ENCODE data around the gene CCDC85B.

Gene CCDC85B

GRCh38 chr11:65870706-65871681 is 19.5 kb upstream of the CCDC85B start:
- peaks cover 31% of the 10 kb centered on the region for H3K4me1 Mint-ChIP-seq (ENCODE audit: low read depth)

GRCh38 chr11:65871811-65872548 is 18.5 kb upstream of the CCDC85B start:
- Mint-ChIP-seq H3K36me3 (no peaks in the 10 kb centered on the region), H3K4me1 (ENCODE audit: low read depth) (peaks cover 41% of the 10 kb centered on the region), H3K4me3 (peak overlapping the region; percentile 35), H3K27me3 (no peaks in the 10 kb centered on the region), H3K9me3 (ENCODE audit: low read depth) (no peaks in the 10 kb centered on the region), H3K27ac (peak overlapping the region; percentile 46)

More at GRCh38 chr11:65870706-65871681, 19.5 kb upstream of the CCDC85B start:
- Mint-ChIP-seq H3K36me3 (no peaks in the 10 kb centered on the region), H3K27me3 (no peaks in the 10 kb centered on the region), H3K27ac (no peak overlapping the region), H3K9me3 (ENCODE audit: low read depth) (no peaks in the 10 kb centered on the region), H3K4me3 (peak overlapping the region; percentile 35)

- Mint-ChIP-seq H3K27ac (peak within 1 kb of the TSS; percentile 77), H3K9me3 (ENCODE audit: low read depth) (no peaks in the 10 kb centered on the region), H3K4me3 (peak within 1 kb of the TSS; percentile 90), H3K27me3 (no peaks in the 10 kb centered on the region), H3K36me3 (no peaks in the 10 kb centered on the region), H3K4me1 (ENCODE audit: low read depth) (peaks cover 40% of the 10 kb centered on the region)
Observed at GRCh38 chr11:65872586-65873317, 17.7 kb upstream of the CCDC85B start, which contains the start of gene EFEMP2. EFEMP2 (minus strand) TSS chr11:65872800; CDS start chr11:65872354, 446 bp downstream.

GRCh38 chr11:65873318-65874156 is 16.9 kb upstream of the CCDC85B start:
- H3K9me3 Mint-ChIP-seq (ENCODE audit: low read depth) = no peaks in the 10 kb centered on the region
- peaks cover 46% of the 10 kb centered on the region for H3K4me1 Mint-ChIP-seq (ENCODE audit: low read depth)
- H3K27ac Mint-ChIP-seq = peak overlapping the region; percentile 77
- peak overlapping the region; percentile 90 for H3K4me3 Mint-ChIP-seq
- H3K27me3 Mint-ChIP-seq = no peaks in the 10 kb centered on the region
- H3K36me3 Mint-ChIP-seq = no peaks in the 10 kb centered on the region

GRCh38 chr11:65879617-65880016 is 10.9 kb upstream of the CCDC85B start, which contains the start of gene CTSW:
CTSW (plus strand) TSS chr11:65879837; CDS start chr11:65879855, 18 bp downstream.
- H3K36me3 Mint-ChIP-seq = no peaks in the 10 kb centered on the region

GRCh38 chr11:65880027-65880426 is 10.4 kb upstream of the CCDC85B start:
- Mint-ChIP-seq H3K4me1 (ENCODE audit: low read depth) (peaks cover 58% of the 10 kb centered on the region), H3K27ac (peak overlapping the region; percentile 91), H3K36me3 (no peaks in the 10 kb centered on the region), H3K9me3 (ENCODE audit: low read depth) (no peaks in the 10 kb centered on the region), H3K27me3 (no peaks in the 10 kb centered on the region), H3K4me3 (peak overlapping the region; percentile 82)

More at GRCh38 chr11:65879617-65880016, 10.9 kb upstream of the CCDC85B start, which contains the start of gene CTSW:
- no peaks in the 10 kb centered on the region for H3K27me3 Mint-ChIP-seq
- peak within 1 kb of the TSS; percentile 91 for H3K27ac Mint-ChIP-seq
- H3K9me3 Mint-ChIP-seq (ENCODE audit: low read depth) = no peaks in the 10 kb centered on the region
- peak within 1 kb of the TSS; percentile 82 for H3K4me3 Mint-ChIP-seq
- H3K4me1 Mint-ChIP-seq (ENCODE audit: low read depth) = peaks cover 56% of the 10 kb centered on the region

GRCh38 chr11:65880844-65881421 is 9.5 kb upstream of the CCDC85B start:
- H3K4me3 Mint-ChIP-seq = peak overlapping the region; percentile 82
- peak overlapping the region; percentile 91 for H3K27ac Mint-ChIP-seq
- no peaks in the 10 kb centered on the region for H3K36me3 Mint-ChIP-seq
- peaks cover 60% of the 10 kb centered on the region for H3K4me1 Mint-ChIP-seq (ENCODE audit: low read depth)
- H3K9me3 Mint-ChIP-seq (ENCODE audit: low read depth) = no peaks in the 10 kb centered on the region
- no peaks in the 10 kb centered on the region for H3K27me3 Mint-ChIP-seq

- Mint-ChIP-seq H3K4me3 (no peak overlapping the region), H3K27me3 (no peaks in the 10 kb centered on the region), H3K9me3 (ENCODE audit: low read depth) (no peaks in the 10 kb centered on the region), H3K27ac (peak overlapping the region; percentile 3), H3K4me1 (ENCODE audit: low read depth) (peaks cover 55% of the 10 kb centered on the region), H3K36me3 (no peaks in the 10 kb centered on the region)
Observed at GRCh38 chr11:65882120-65883057, 8.1 kb upstream of the CCDC85B start.

GRCh38 chr11:65883058-65883761 is 7.3 kb upstream of the CCDC85B start:
- Mint-ChIP-seq H3K27me3 (no peaks in the 10 kb centered on the region), H3K27ac (no peak overlapping the region), H3K4me3 (no peak overlapping the region), H3K9me3 (ENCODE audit: low read depth) (no peaks in the 10 kb centered on the region), H3K36me3 (no peaks in the 10 kb centered on the region), H3K4me1 (ENCODE audit: low read depth) (peaks cover 50% of the 10 kb centered on the region)

- Mint-ChIP-seq H3K27me3 (no peaks in the 10 kb centered on the region), H3K9me3 (ENCODE audit: low read depth) (no peaks in the 10 kb centered on the region), H3K27ac (no peak overlapping the region), H3K4me1 (ENCODE audit: low read depth) (peaks cover 49% of the 10 kb centered on the region), H3K4me3 (no peak overlapping the region), H3K36me3 (no peaks in the 10 kb centered on the region)
Observed at GRCh38 chr11:65883786-65884715, 6.4 kb upstream of the CCDC85B start.

GRCh38 chr11:65884716-65885092 is 5.8 kb upstream of the CCDC85B start:
- Mint-ChIP-seq H3K4me1 (ENCODE audit: low read depth) (peaks cover 49% of the 10 kb centered on the region), H3K4me3 (no peak overlapping the region), H3K27me3 (no peaks in the 10 kb centered on the region), H3K36me3 (no peaks in the 10 kb centered on the region), H3K9me3 (ENCODE audit: low read depth) (no peaks in the 10 kb centered on the region), H3K27ac (peak overlapping the region; percentile 46)
